SK-N-SH (cell line): ENCODE data around the gene CLSTN2. TPM values are rescaled to one million over a fixed set of nuclear protein-coding genes. Genes with fewer than 3 reads are reported as not detected.

Experiments used
- CTCF ChIA-PET: fragments of 300-600, 350-600 bp; formaldehyde crosslinking; extraction: SDS; loops from one replicate; lab custom pipeline; 2021; lab: Yijun Ruan, JAX
- POLR2A ChIA-PET: fragments of 350-600 bp; sonication (Branson Sonifier 250); formaldehyde crosslinking; extraction: SDS; loops from one replicate; lab custom pipeline; 2020; ENCODE audit warnings: antibody characterized with exemption, inconsistent platforms; lab: Yijun Ruan, JAX
- DNase-seq: peaks from one replicate; pipeline ENCODE4 v3.0.0; 2012
- H2AFZ ChIP-seq: fragments of 200-600 bp; sonication (generic); 2 replicates; pipeline ENCODE4 v1.8.1; 2016; ENCODE audit warnings: antibody characterized with exemption, mild to moderate bottlenecking, low read depth
- H3F3A ChIP-seq: fragments of 200-600 bp; sonication (generic); replicated peaks from 2 replicates; pipeline ENCODE3; 2016; ENCODE audit warnings: antibody characterized with exemption, mild to moderate bottlenecking; ENCODE audit not compliant: insufficient read depth
- H3K27ac ChIP-seq, 2 experiments: fragments of 200-500 bp in 1 of 2; fragments of 200-600 bp in 1 of 2; sonication (Bioruptor generic) in 1 of 2; sonication (generic), shearing (Covaris generic) in 1 of 2; 2 replicates each; pipeline versions ENCODE4 v1.5.1 to v1.6.1; 2014 to 2016; ENCODE audit warnings: low read depth in 2 of 2, inconsistent platforms in 1 of 2, low read length in 1 of 2, mild to moderate bottlenecking in 1 of 2, mixed read lengths in 1 of 2
- H3K27me3 ChIP-seq: fragments of 200-600 bp; sonication (generic), shearing (Covaris generic); 2 replicates; pipeline ENCODE4 v1.6.1; 2016; ENCODE audit warnings: mixed run types; ENCODE audit not compliant: insufficient read depth
- H3K36me3 ChIP-seq, 2 experiments: fragments of 200-500 bp in 1 of 2; fragments of 200-600 bp in 1 of 2; sonication (Bioruptor generic) in 1 of 2; sonication (generic) in 1 of 2; replicated peaks in 1 of 2; 2 replicates each; pipeline versions ENCODE3 to v1.5.1; 2014 to 2016; ENCODE audit warnings: low read length in 1 of 2, mild to moderate bottlenecking in 1 of 2; ENCODE audit not compliant: insufficient read depth in 2 of 2, control insufficient read depth in 1 of 2
- H3K4me1 ChIP-seq, 2 experiments: fragments of 200-500 bp in 1 of 2; fragments of 200-600 bp in 1 of 2; sonication (Bioruptor generic) in 1 of 2; sonication (generic), shearing (Covaris generic) in 1 of 2; 2 replicates each; pipeline versions ENCODE4 v1.5.1 to v1.6.1; 2014 to 2016; ENCODE audit warnings: low read depth in 1 of 2, low read length in 1 of 2, mixed run types in 1 of 2; ENCODE audit not compliant: insufficient read depth in 2 of 2, control insufficient read depth in 1 of 2
- H3K4me2 ChIP-seq: fragments of 200-600 bp; sonication (generic), shearing (Covaris generic); 2 replicates; pipeline ENCODE4 v1.6.1; 2017; ENCODE audit warnings: mixed run types
- H3K4me3 ChIP-seq, 2 experiments: fragments of 200-500 bp in 1 of 2; fragments of 200-600 bp in 1 of 2; sonication (Bioruptor generic) in 1 of 2; sonication (generic), shearing (Covaris generic) in 1 of 2; 2 replicates each; pipeline versions ENCODE4 v1.5.1 to v1.8.1; 2014 to 2016; ENCODE audit warnings: low read depth in 2 of 2, inconsistent platforms in 1 of 2, low read length in 1 of 2, mild to moderate bottlenecking in 1 of 2, mixed read lengths in 1 of 2, moderate library complexity in 1 of 2
- H3K79me2 ChIP-seq: fragments of 200-600 bp; sonication (generic); 2 replicates; pipeline ENCODE4 v1.8.1; 2017; ENCODE audit warnings: mild to moderate bottlenecking; ENCODE audit not compliant: insufficient read depth
- H3K9ac ChIP-seq: fragments of 200-600 bp; sonication (generic); 2 replicates; pipeline ENCODE4 v1.6.1; 2017; ENCODE audit warnings: mixed run types
- H3K9me2 ChIP-seq: fragments of 200-600 bp; sonication (generic); 2 replicates; pipeline ENCODE4 v1.6.1; 2017; ENCODE audit warnings: mixed run types
- H3K9me3 ChIP-seq: fragments of 200-600 bp; sonication (generic); 2 replicates; pipeline ENCODE4 v1.6.1; 2017; ENCODE audit warnings: mixed run types, mild to moderate bottlenecking, moderate library complexity
- H4K20me1 ChIP-seq: fragments of 200-600 bp; sonication (generic); 2 replicates; pipeline ENCODE4 v1.6.1; 2017; ENCODE audit warnings: mild to moderate bottlenecking, mixed run types; ENCODE audit not compliant: insufficient read depth
- CHD2 ChIP-seq: fragments of 150-350 bp; IDR thresholded peaks from 2 replicates; pipeline ENCODE4 v1.6.1; 2018; ENCODE audit warnings: low read length; ENCODE audit not compliant: partially characterized antibody
- CTCF ChIP-seq: fragments of 200-600 bp; sonication (generic); IDR thresholded peaks from 2 replicates; pipeline ENCODE4 v1.6.1; 2017; ENCODE audit warnings: antibody characterized with exemption, mild to moderate bottlenecking, moderate library complexity
- FOSL2 ChIP-seq: IDR thresholded peaks from 2 replicates; pipeline ENCODE4 v1.4.0; 2012; ENCODE audit warnings: low read depth, mild to moderate bottlenecking, moderate library complexity, borderline replicate concordance
- FOXJ3 ChIP-seq: sonication (generic); formaldehyde crosslinking; IDR thresholded peaks from 2 replicates; pipeline ENCODE4 v1.5.1; 2020; ENCODE audit warnings: mild to moderate bottlenecking, missing genetic modification reagents
- FOXM1 ChIP-seq: IDR thresholded peaks from 2 replicates; pipeline ENCODE4 v1.4.0; 2012; ENCODE audit warnings: low read depth, mild to moderate bottlenecking
- GATA2 ChIP-seq: sonication (generic); formaldehyde crosslinking; IDR thresholded peaks from 2 replicates; pipeline ENCODE4 v1.5.0; 2020; ENCODE audit warnings: mild to moderate bottlenecking, missing genetic modification reagents
- MAX ChIP-seq: IDR thresholded peaks from 2 replicates; pipeline ENCODE4 v1.4.0; 2012; ENCODE audit warnings: low read depth
- MEF2A ChIP-seq: IDR thresholded peaks from 2 replicates; pipeline ENCODE4 v1.4.0; 2012; ENCODE audit warnings: low read depth, borderline replicate concordance
- MXI1 ChIP-seq: IDR thresholded peaks from 2 replicates; pipeline ENCODE4 v1.6.1; 2012; ENCODE audit warnings: mild to moderate bottlenecking, low read depth, low read length, improper control_type of control experiment
- PBX3 ChIP-seq: IDR thresholded peaks from 2 replicates; pipeline ENCODE4; 2012
- RAD21 ChIP-seq: IDR thresholded peaks from 2 replicates; pipeline ENCODE4 v1.6.1; 2012; ENCODE audit warnings: mild to moderate bottlenecking, low read length
- RXRA ChIP-seq: IDR thresholded peaks from 2 replicates; pipeline ENCODE4 v1.4.0; 2012; ENCODE audit warnings: low read depth, mild to moderate bottlenecking, borderline replicate concordance
- TCF12 ChIP-seq: IDR thresholded peaks from 2 replicates; pipeline ENCODE4 v1.4.0; 2012
- YY1 ChIP-seq: IDR thresholded peaks from 2 replicates; pipeline ENCODE4 v1.4.0; 2012; ENCODE audit warnings: low read depth, mild to moderate bottlenecking
- WGBS: methylation state at CpG from one replicate; pipeline ENCODE4 v1.1.6; 2017; ENCODE audit warnings: low lambda C conversion rate; 5-methylcytosine and 5-hydroxymethylcytosine counted together
- polyA plus RNA-seq, 3 experiments: library from polyadenylated mRNA; depleted of rRNA; stranded (reverse); fragments of >200 nt; gene quantifications; 2 replicates each; pipeline ENCODE4 v1.2.3, GENCODE V29; 2012

The CLSTN2 gene
- polyA plus RNA-seq, 1 of the 3 experiments (the other 2 are of a cell fraction) = 0.02 TPM

- H3K9ac ChIP-seq = no peak overlapping the region
- CTCF ChIA-PET = interaction anchor here (1.1 kb wide), 1 partner anchor 422 kb away, joined by 3 read pairs; no protein-coding TSS in a partner anchor
- H3K9me3 ChIP-seq = no peaks in the 10 kb centered on the region
- no peaks in the 10 kb centered on the region for H3F3A ChIP-seq
- H3K27ac ChIP-seq = no peak overlapping the region
- H3K79me2 ChIP-seq = no peaks in the 10 kb centered on the region
- H4K20me1 ChIP-seq = no peaks in the 10 kb centered on the region
- POLR2A ChIA-PET = no interaction called here
- H3K27me3 ChIP-seq = no peaks in the 10 kb centered on the region
- 13% methylated on average over 2 of the region's 2 CpGs for WGBS
- H3K4me2 ChIP-seq = no peak overlapping the region
- H3K9me2 ChIP-seq = no peaks in the 10 kb centered on the region
- H3K4me1 ChIP-seq = peaks cover 0 to 11% of the 10 kb centered on the region in 2 experiments; a peak in 2 of 4 replicates
- no peak for TF ChIP-seq FOXJ3 (CRISPR knock-in tag)
- TF ChIP-seq MXI1 = no peak
- no peak for TF ChIP-seq MEF2A
- no peak for TF ChIP-seq RAD21
- no peak for TF ChIP-seq FOXM1
- no peak for TF ChIP-seq PBX3
- TF ChIP-seq CHD2 = no peak
- TF ChIP-seq RXRA = no peak
- no peak overlapping the region for H2AFZ ChIP-seq
- H3K36me3 ChIP-seq = no peaks in the 10 kb centered on the region
- no peak overlapping the region for H3K4me3 ChIP-seq
- DNase-seq = no peak
Observed at GRCh38 chr3:140010391-140010790, 75.4 kb downstream of the CLSTN2 start.

- POLR2A ChIA-PET = no interaction called here
- H3K36me3 ChIP-seq = no peaks in the 10 kb centered on the region
- no peak overlapping the region for H3K27ac ChIP-seq
Observed at GRCh38 chr3:140011086-140011485, 76.1 kb downstream of the CLSTN2 start.

More at GRCh38 chr3:140011086-140011485, 76.1 kb downstream of the CLSTN2 start:
- H3F3A ChIP-seq = no peaks in the 10 kb centered on the region
- CTCF ChIA-PET = no interaction called here
- no peaks in the 10 kb centered on the region for H3K9me3 ChIP-seq
- H3K9ac ChIP-seq = no peak overlapping the region
- H2AFZ ChIP-seq = no peak overlapping the region
- H3K79me2 ChIP-seq = no peaks in the 10 kb centered on the region
- peaks cover 0 to 11% of the 10 kb centered on the region in 2 experiments; a peak in 2 of 4 replicates for H3K4me1 ChIP-seq
- no peak overlapping the region for H3K4me2 ChIP-seq
- DNase-seq = no peak
- TF ChIP-seq MAX (no peak), CTCF (no peak), GATA2 (no peak), CHD2 (no peak), FOSL2 (no peak), TCF12 (no peak), YY1 (no peak)
- no peak overlapping the region for H3K4me3 ChIP-seq
- H3K27me3 ChIP-seq = no peaks in the 10 kb centered on the region
- H4K20me1 ChIP-seq = no peaks in the 10 kb centered on the region
- H3K9me2 ChIP-seq = no peaks in the 10 kb centered on the region
- 9% methylated on average over 1 of the region's 2 CpGs for WGBS
